Measurements from ENCODE around the gene VSTM1.

VSTM1 gene

GRCh38 chr19:54009440-54009839, 54.3 kb downstream of the VSTM1 start:
- TF ChIP-seq ZNF274 (IDR thresholded peaks at IDR 0.05; ENCODE audit: low read depth, low read length): no peak
- no peak overlapping the region for H3K4me3 ChIP-seq (ENCODE audit: low read length)

- no peak for TF ChIP-seq ZNF274 (IDR thresholded peaks at IDR 0.05; ENCODE audit: low read depth, low read length)
- H3K4me3 ChIP-seq (ENCODE audit: low read length): no peak overlapping the region
Measured at GRCh38 chr19:54002495-54003315, 61.0 kb downstream of the VSTM1 start.

- H3K4me3 ChIP-seq (ENCODE audit: low read length): no peak overlapping the region
- TF ChIP-seq ZNF274 (IDR thresholded peaks at IDR 0.05; ENCODE audit: low read depth, low read length): no peak
Measured at GRCh38 chr19:54001496-54001895, 62.2 kb downstream of the VSTM1 start.

GRCh38 chr19:53999694-54000093, 64.0 kb downstream of the VSTM1 start:
- H3K4me3 ChIP-seq (ENCODE audit: low read length): no peak overlapping the region
- TF ChIP-seq ZNF274 (IDR thresholded peaks at IDR 0.05; ENCODE audit: low read depth, low read length): no peak

- TF ChIP-seq ZNF274 (IDR thresholded peaks at IDR 0.05; ENCODE audit: low read depth, low read length): no peak
- H3K4me3 ChIP-seq (ENCODE audit: low read length): no peak overlapping the region
Measured at GRCh38 chr19:53998223-53998622, 65.5 kb downstream of the VSTM1 start.

- TF ChIP-seq ZNF274 (IDR thresholded peaks at IDR 0.05; ENCODE audit: low read depth, low read length): no peak
- no peak overlapping the region for H3K4me3 ChIP-seq (ENCODE audit: low read length)
Measured at GRCh38 chr19:53994811-53995210, 68.9 kb downstream of the VSTM1 start.

GRCh38 chr19:53993448-53993847, 70.2 kb downstream of the VSTM1 start:
- no peak for TF ChIP-seq ZNF274 (IDR thresholded peaks at IDR 0.05; ENCODE audit: low read depth, low read length)
- H3K4me3 ChIP-seq (ENCODE audit: low read length): no peak overlapping the region

GRCh38 chr19:53992815-53993214, 70.9 kb downstream of the VSTM1 start:
- TF ChIP-seq ZNF274 (IDR thresholded peaks at IDR 0.05; ENCODE audit: low read depth, low read length): no peak
- no peak overlapping the region for H3K4me3 ChIP-seq (ENCODE audit: low read length)

GRCh38 chr19:53992211-53992610, 71.5 kb downstream of the VSTM1 start:
- no peak overlapping the region for H3K4me3 ChIP-seq (ENCODE audit: low read length)
- TF ChIP-seq ZNF274 (IDR thresholded peaks at IDR 0.05; ENCODE audit: low read depth, low read length): no peak

- no peak within 1 kb of the TSS for H3K4me3 ChIP-seq (ENCODE audit: low read length)
- TF ChIP-seq ZNF274 (IDR thresholded peaks at IDR 0.05; ENCODE audit: low read depth, low read length): no peak
Measured at GRCh38 chr19:53991224-53992113, 72.2 kb downstream of the VSTM1 start, which contains the start of gene CACNG6. Gene CACNG6, plus strand, starts transcription at chr19:53991637. Its CDS starts 1,241 bp downstream, at chr19:53992878.

Measured in GM08714 (cell line).